Cardiac septum (tissue), 1 donor: ENCODE data around the gene SFT2D2. TPM values are rescaled to one million over a fixed set of nuclear protein-coding genes. Genes with fewer than 3 reads are reported as not detected.
"Not testable (repeated sequence)": the region's sequence is repeated elsewhere in the genome, so short reads cannot be mapped to it uniquely, and the experiment has no call there.

Source experiments
- DNase-seq: peaks from one replicate; pipeline ENCODE4 v3.0.0-alpha.2; 2020; ENCODE audit warnings: low spot score
- intact Hi-C: fragments of 100-400 bp; cut with DNase I; formaldehyde crosslinking; loops from one replicate; pipeline ENCODE4 v1.14.0; 2022
- long read RNA-seq: library from polyadenylated mRNA; unstranded; transcript quantifications from one replicate; pipeline ENCODE4 v2.0.0, GENCODE V29; 2021
- total RNA-seq: library from RNA; stranded (reverse); fragmentation: NEBNext Ultra II Directional; extraction: Animal tissue kit (Norgen Biotek cat#: 25700); gene quantifications from one replicate; pipeline ENCODE4 v1.2.1, GENCODE V29; 2021
- donor health status: DM: no; HTN: no; CAD: no.

The SFT2D2 gene
- total RNA-seq = 20.4 TPM
- long read RNA-seq, partial matches to known transcripts = 1 of 8 reads
- long read RNA-seq, other reads (novel, unspliced or antisense) = 7 of 8 reads

DNA sequence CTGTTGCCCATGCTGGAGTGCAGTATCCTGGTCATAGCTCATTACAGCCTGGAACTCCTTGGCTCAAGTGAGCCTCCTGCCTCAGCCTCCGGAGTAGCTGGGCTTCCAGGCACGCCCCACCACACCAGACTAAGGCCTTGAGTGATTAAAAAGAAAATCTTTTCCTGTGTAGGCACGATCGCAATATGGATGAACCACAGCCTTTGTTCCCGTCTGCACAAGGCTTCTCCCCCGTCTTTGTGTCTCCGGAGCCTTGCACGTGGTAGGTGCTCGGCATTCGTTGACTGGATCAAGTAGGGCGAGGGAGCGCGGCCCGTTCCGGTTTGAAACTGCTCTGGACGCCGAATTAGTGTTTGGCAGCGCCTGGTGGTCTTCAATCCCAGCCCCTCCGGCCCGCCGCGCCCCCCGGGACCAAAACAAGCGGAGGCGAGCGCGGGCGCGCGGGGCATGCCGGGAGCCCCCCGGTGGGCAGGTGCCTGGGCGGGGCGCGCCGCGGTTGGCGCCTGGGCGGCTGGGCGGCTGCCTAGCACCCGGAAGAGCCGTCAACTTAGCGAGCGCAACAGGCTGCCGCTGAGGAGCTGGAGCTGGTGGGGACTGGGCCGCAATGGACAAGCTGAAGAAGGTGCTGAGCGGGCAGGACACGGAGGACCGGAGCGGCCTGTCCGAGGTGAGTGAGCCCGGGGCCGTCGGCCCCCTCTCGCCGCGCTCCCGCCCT, at the start of gene SFT2D2:
Gene SFT2D2 (plus strand): TSS at position 529 of the 715 bp plus-strand sequence. CDS start 76 bp downstream, at position 605.
- peak; percentile 90 for DNase-seq
- intact Hi-C loops = loop anchor here (2.0 kb wide), 1 partner anchor 47 kb away; the partner anchor contains the start of gene TIPRL

DNA sequence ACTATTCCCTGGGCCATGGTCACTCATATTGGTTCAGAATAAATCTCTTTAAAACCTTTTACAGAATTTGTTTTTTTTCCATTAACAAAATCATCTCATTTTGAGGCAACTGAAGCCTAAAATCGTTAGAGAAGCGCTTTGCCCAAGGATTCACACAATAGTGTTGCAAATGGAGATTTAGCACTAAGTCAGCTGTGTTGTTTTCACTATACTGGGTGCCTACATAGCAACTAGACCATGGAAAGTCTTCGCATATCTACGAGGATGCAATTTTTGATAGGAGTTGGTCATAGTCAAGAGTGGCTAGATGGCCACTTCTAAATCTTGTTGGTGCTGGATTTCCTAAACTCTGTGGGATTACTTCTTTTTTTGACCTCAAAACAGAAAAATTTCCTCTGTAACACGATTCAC, 47.6 kb upstream of the SFT2D2 start:
- DNase-seq = no peak
- intact Hi-C loops = loop anchor here (2.0 to 5.0 kb wide), 2 partner anchors 49 to 241 kb away; partner anchors contain the start of genes DCAF6, MPC2 and SFT2D2

DNA sequence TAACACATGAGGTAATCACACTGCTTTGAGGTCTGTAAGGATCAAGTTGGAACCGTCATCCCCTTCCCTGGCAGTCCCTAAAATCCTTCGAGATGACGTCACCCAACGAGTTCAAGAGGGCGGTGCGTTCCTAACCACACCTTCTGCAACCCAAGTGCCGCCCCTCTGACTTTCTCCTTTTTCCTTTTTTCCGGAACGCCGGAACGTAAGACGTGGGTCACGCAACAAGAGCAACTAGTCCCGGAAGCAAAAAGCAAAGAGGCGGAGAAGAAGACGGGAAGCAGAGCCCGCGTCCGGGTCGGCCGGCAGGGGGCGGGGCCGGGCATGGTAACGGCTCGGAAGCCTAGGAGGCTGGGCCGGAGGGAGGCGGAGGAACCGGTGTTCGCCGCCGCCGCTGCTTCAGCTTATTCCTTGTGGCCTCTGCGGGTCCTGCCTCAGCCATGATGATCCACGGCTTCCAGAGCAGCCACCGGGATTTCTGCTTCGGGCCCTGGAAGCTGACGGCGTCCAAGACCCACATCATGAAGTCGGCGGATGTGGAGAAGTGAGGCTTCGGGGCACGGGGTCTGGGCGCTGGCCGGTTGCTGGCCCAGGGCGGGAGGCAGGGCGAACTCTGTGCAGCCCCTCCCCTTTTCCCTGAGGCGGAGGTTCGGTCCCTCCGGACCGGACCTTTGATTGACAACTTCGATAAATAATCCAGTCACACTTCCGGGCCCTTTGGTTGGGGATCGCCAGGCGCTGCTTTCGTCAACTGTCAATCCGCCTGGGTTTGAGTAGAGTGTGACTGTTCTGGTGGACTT, 47.0 kb upstream of the SFT2D2 start, which contains the start of gene TIPRL:
Gene TIPRL (plus strand): TSS at position 325 of the 800 bp plus-strand sequence. CDS start 116 bp downstream, at position 441.
- DNase-seq = peak; percentile 98
- intact Hi-C loops = loop anchor here (2.0 to 5.0 kb wide), 2 partner anchors 48 to 242 kb away; partner anchors contain the start of genes DCAF6, MPC2 and SFT2D2

GRCh38 chr1:168179438-168180147, 46.2 kb upstream of the SFT2D2 start:
- intact Hi-C loops = loop anchor here (2.0 to 5.0 kb wide), 2 partner anchors 47 to 242 kb away; partner anchors contain the start of genes DCAF6, MPC2 and SFT2D2
- no peak for DNase-seq

DNA sequence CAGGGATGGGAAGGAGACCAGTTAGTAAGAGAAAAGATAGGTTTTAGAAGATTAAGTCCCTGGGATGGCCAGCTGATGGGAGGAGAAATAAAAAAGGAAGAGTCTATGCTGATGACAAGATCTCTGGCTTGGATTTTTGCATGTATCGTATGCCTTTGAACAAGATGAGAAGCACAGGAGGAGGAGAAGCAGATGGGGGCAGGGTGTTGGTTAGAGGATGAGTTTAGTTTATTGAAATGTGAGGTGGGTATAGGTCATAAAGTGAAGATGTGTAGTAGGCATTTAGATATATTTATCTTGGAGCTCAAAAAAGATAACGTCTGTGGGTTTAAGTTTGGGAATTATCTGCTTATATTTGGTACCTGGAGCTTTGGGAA, 45.7 kb upstream of the SFT2D2 start:
- intact Hi-C loops = no loop called here
- no peak for DNase-seq

DNA sequence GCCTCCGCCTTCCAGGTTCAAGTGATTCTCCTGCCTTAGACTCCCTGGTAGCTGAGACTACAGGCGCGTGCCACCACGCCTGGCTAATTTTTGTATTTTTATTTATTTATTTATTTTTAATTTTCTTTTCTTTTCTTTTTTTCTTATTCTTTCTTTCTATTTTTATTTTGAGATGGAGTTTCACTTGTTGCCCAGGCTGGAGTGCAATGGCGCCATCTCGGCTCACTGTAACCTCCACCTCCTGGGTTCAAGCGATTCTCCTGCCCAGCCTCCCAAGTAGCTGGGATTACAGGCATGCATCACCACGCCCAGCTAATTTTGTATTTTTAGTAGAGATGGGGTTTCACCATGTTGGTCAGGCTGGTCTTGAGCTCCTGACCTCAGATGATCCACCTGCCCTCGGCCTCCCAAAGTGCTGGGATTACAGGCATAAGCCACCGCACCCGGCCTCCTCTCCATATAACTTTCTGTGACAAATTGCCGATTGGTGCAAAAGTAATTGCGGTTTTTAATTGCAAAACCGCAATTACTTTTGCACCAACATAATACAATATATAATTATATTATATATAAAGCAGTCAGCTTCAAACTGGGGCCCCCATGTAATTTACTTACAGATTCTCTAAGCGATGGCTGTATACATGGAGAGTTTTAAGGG, 44.6 kb upstream of the SFT2D2 start:
- DNase-seq, intact Hi-C loops: not testable (repeated sequence)

DNA sequence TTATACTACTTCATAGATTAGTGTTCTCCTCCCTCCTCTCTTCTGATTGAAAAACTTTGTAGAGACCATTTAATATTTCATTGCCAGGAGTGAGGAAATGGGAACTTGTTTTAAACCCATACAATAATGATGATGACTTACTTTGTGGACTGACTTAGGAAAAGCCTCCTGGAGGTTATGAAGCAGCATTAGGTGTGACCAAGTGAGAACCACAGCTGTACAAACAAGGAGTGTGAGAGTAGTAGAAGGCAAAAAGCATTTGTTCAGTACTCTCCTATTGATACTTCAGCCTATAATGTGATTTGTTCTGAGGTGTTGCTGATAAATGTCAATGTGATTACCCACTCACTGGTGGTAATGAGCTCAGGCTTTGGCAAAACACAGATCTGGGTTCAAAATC, 38.6 kb upstream of the SFT2D2 start:
- DNase-seq = no peak
- intact Hi-C loops = no loop called here

- no peak for DNase-seq
- intact Hi-C loops = no loop called here
These were observed 35.4 kb upstream of the SFT2D2 start for GRCh38 chr1:168190403-168190802.

- intact Hi-C loops = no loop called here
- no peak for DNase-seq
These were observed 30.3 kb upstream of the SFT2D2 start for GRCh38 chr1:168195199-168196135.

- intact Hi-C loops = no loop called here
- no peak for DNase-seq
These were observed 26.7 kb upstream of the SFT2D2 start for GRCh38 chr1:168199056-168199455.

- DNase-seq = no peak
- intact Hi-C loops = no loop called here
These were observed 22.7 kb upstream of the SFT2D2 start for GRCh38 chr1:168202941-168203654.

GRCh38 chr1:168206111-168206510, 19.7 kb upstream of the SFT2D2 start:
- no peak for DNase-seq
- intact Hi-C loops = no loop called here

DNA sequence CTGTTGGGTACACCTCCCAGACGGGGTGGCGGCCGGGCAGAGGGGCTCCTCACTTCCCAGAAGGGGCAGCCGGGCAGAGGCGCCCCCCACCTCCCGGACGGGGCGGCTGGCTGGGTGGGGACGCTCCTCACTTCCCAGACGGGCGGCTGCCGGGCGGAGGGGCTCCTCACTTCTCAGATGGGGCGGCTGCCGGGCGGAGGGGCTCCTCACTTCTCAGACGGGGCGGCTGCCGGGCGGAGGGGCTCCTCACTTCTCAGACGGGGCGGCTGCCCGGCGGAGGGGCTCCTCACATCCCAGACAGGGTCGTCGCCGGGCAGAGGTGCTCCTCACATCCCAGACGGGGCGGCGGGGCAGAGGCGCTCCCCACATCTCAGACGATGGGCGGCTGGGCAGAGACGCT, 18.1 kb upstream of the SFT2D2 start:
- intact Hi-C loops, DNase-seq: not testable (repeated sequence)

GRCh38 chr1:168210312-168210711, 15.5 kb upstream of the SFT2D2 start:
- intact Hi-C loops = no loop called here
- DNase-seq = no peak

DNA sequence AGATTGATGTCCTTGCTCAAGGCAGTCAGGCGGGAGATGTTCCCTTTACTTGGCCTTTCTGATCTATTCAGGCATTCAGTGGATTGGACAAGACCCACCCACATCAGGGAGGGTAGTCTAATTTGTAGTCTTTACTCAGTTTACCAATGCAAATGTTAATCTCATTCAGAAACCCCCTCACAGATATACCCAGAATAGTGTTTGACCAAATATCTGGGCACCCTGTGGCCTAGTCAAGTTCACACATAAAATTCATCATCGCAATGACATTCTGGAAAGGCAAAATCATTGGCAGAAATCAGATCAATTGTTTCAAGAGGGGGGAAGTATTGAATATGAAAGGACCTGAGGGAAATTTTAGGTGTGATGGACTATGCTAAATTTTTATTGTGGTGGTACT, 12.5 kb upstream of the SFT2D2 start:
- intact Hi-C loops = no loop called here
- DNase-seq = no peak

DNA sequence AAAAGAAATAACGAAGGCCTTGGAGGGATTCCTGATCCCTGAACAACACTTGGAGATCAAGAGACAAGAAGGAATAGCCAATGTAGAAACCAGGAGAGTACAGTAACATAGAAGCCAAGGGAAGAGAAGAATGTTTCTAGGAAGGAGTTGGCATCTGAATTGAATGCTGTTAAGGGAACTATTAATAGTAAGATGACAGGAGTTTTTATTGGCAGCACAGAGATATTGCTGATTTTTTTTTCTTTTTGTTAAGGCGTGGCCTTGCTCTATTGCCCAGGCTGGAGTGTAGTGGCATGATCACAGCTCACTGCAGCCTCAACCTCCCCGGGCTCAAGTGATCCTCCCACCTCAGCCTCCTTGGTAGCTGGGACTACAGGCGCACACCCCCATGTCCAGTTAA, 9.6 kb upstream of the SFT2D2 start:
- intact Hi-C loops = no loop called here

DNA sequence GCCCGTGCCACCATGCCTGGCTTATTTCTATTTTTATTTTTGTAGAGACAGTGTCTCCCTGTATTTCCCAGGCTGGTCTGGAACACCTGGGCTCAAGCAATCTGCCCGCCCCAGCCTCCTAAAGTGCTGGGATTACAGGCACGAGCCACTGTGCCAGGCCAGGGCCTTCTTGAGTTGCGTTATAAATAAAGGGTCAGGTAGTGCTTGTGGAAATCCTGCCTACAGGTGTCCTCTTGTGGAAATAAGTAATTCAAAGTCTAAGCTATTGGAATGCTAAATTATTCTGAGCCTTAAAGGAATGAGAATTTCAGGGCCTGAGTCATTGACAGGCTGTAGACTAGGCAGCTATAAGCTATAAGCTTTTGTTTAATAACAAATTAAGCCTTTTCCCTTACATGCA, 8.1 kb upstream of the SFT2D2 start:
- intact Hi-C loops = no loop called here
- DNase-seq = no peak

More for the DNA sequence above, 9.6 kb upstream of the SFT2D2 start:
- DNase-seq = no peak
